Upper lobe of left lung (tissue), 6 donors: ENCODE results near the gene ANKRD44. TPM values are rescaled to one million over a fixed set of nuclear protein-coding genes. Genes with fewer than 3 reads are reported as not detected.

Experiments
- ATAC-seq, 2 donors: fragments of 200-7000 bp; cut with Tn5 transposase; one replicate each; pipeline ENCODE4 v1.9.1; 2022; ENCODE audit warnings: mild to moderate bottlenecking in 2 of 2, moderate library complexity in 2 of 2; ENCODE audit not compliant: low FRiP score in 2 of 2
- DNase-seq, 2 donors: peaks; one replicate each; pipeline ENCODE4 v3.0.0-alpha.2; 2019 to 2020
- H3K27ac ChIP-seq, 4 donors: fragments of 200-600 bp; sonication (generic); one replicate each; pipeline ENCODE4 v1.5.1; 2016 to 2019
- H3K27me3 ChIP-seq, 4 donors: fragments of 200-600 bp; sonication (generic); one replicate each; pipeline ENCODE4 v1.5.1; 2017 to 2019
- H3K36me3 ChIP-seq, 4 donors: fragments of 200-600 bp; sonication (generic); one replicate each; pipeline ENCODE4 v1.5.1; 2016 to 2019
- H3K4me1 ChIP-seq, 4 donors: fragments of 200-600 bp; sonication (generic); one replicate each; pipeline ENCODE4 v1.5.1; 2018 to 2019
- H3K4me3 ChIP-seq, 4 donors: fragments of 200-600 bp; sonication (generic); one replicate each; pipeline ENCODE4 v1.5.1; 2017 to 2019; ENCODE audit warnings: mild to moderate bottlenecking in 2 of 4, moderate library complexity in 1 of 4
- H3K9me3 ChIP-seq, 4 donors: fragments of 200-600 bp; sonication (generic); one replicate each; pipeline ENCODE4 v1.5.1; 2018 to 2019
- EP300 ChIP-seq, 4 donors: sonication (generic); formaldehyde crosslinking; IDR thresholded peaks; one replicate each; pipeline ENCODE4 v1.5.1; 2017; ENCODE audit warnings: antibody characterized with exemption in 4 of 4, control low read depth in 2 of 4
- POLR2A ChIP-seq, 4 donors: fragments of 450-650 bp; IDR thresholded peaks; one replicate each; pipeline ENCODE4 v1.5.1; 2016 to 2017; ENCODE audit warnings: antibody characterized with exemption in 4 of 4, mild to moderate bottlenecking in 2 of 4
- POLR2AphosphoS5 ChIP-seq, 2 donors: sonication (generic); formaldehyde crosslinking; IDR thresholded peaks; one replicate each; pipeline ENCODE4 v1.5.1; 2017; ENCODE audit warnings: antibody characterized with exemption in 2 of 2
- WGBS, 2 donors: methylation state at CpG; one replicate each; pipeline ENCODE4 v1.1.5; 2017 to 2018; 5-methylcytosine and 5-hydroxymethylcytosine counted together
- total RNA-seq, 6 donors: library from RNA; depleted of rRNA in 4 of 6; stranded (reverse); fragments of >200 nt in 4 of 6; gene quantifications; one replicate each; pipeline versions ENCODE4 v1.1.0 to v1.2.1, GENCODE V29; 2016 to 2021
- TF ChIP-seq, protein P1 (sequence below), 6 experiments: fragments of 450-650 bp in 4 of 6; fragments of 200-600 bp in 2 of 6; sonication (generic) in 2 of 6; IDR thresholded peaks; one replicate each; pipeline ENCODE4 v1.5.1; 2016 to 2019; ENCODE audit warnings: antibody characterized with exemption in 6 of 6
- donor health status: DM: no; HTN: no; CAD: no; lungs with moderate emphysema.
- donor health status: DM: no; HTN: yes; CAD: no; lungs with severe emphysema.

The ANKRD44 gene
- total RNA-seq, 6 donors from 2014 or later, result 41.0 to 91.1 (median 61.7) TPM

GRCh38 chr2:196993617-196994016 is 317.0 kb downstream of the ANKRD44 start:
- no peak overlapping the region for H3K4me3 ChIP-seq
- no peak for TF ChIP-seq POLR2A (IDR thresholded peaks at IDR 0.05)
- no peak for TF ChIP-seq EP300 (IDR thresholded peaks at IDR 0.05)
- TF ChIP-seq, protein P1, sequence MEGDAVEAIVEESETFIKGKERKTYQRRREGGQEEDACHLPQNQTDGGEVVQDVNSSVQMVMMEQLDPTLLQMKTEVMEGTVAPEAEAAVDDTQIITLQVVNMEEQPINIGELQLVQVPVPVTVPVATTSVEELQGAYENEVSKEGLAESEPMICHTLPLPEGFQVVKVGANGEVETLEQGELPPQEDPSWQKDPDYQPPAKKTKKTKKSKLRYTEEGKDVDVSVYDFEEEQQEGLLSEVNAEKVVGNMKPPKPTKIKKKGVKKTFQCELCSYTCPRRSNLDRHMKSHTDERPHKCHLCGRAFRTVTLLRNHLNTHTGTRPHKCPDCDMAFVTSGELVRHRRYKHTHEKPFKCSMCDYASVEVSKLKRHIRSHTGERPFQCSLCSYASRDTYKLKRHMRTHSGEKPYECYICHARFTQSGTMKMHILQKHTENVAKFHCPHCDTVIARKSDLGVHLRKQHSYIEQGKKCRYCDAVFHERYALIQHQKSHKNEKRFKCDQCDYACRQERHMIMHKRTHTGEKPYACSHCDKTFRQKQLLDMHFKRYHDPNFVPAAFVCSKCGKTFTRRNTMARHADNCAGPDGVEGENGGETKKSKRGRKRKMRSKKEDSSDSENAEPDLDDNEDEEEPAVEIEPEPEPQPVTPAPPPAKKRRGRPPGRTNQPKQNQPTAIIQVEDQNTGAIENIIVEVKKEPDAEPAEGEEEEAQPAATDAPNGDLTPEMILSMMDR (IDR thresholded peaks at IDR 0.05), result no peak
- no peak for TF ChIP-seq POLR2AphosphoS5 (IDR thresholded peaks at IDR 0.05)
- peaks cover 5 to 49% (median 23%) of the 10 kb centered on the region in 4 donors for H3K36me3 ChIP-seq
- 97 to 98% methylated on average over 6 of the region's 6 CpGs for WGBS, 2 donors
- no peaks in the 10 kb centered on the region for H3K27me3 ChIP-seq
- DNase-seq (no peak), ATAC-seq (no peak)
- H3K27ac ChIP-seq, result no peak overlapping the region
- H3K4me1 ChIP-seq, result peaks cover 0 to 2% (median 0%) of the 10 kb centered on the region in 4 donors
- no peaks in the 10 kb centered on the region for H3K9me3 ChIP-seq

DNA sequence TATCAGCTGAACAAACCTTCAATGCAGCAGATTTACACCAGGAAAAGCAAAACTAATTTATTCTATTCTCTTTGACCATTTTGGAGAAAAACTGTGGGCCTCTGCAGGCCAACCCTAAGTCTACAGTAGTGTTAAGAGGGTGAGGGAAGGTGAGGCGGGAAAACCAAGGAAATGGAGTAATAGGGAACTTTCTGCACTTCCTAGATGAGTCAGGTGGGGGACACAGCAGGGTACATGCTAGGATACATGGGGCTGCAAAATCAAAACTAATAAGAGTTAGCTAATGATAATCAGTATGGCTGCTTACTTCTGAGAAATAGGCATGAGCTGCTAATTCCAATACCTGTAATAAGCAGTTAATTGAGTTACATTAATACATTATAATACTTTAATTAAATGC is 318.1 kb downstream of the ANKRD44 start:
- DNase-seq, result no peak
- Histone ChIP-seq H3K4me1 (peaks cover 0 to 9% (median 7%) of the 10 kb centered on the region in 4 donors), H3K4me3 (no peak overlapping the region), H3K9me3 (no peaks in the 10 kb centered on the region), H3K27me3 (no peaks in the 10 kb centered on the region), H3K36me3 (peaks cover 5 to 37% (median 14%) of the 10 kb centered on the region in 4 donors), H3K27ac (no peak overlapping the region)
- TF ChIP-seq, protein P1 (IDR thresholded peaks at IDR 0.05), result no peak
- TF ChIP-seq EP300 (IDR thresholded peaks at IDR 0.05) (no peak), POLR2A (IDR thresholded peaks at IDR 0.05) (no peak), POLR2AphosphoS5 (IDR thresholded peaks at IDR 0.05) (no peak)
- 81 to 86% methylated on average over 1 of the region's 1 CpG for WGBS, 2 donors
- no peak for ATAC-seq

DNA sequence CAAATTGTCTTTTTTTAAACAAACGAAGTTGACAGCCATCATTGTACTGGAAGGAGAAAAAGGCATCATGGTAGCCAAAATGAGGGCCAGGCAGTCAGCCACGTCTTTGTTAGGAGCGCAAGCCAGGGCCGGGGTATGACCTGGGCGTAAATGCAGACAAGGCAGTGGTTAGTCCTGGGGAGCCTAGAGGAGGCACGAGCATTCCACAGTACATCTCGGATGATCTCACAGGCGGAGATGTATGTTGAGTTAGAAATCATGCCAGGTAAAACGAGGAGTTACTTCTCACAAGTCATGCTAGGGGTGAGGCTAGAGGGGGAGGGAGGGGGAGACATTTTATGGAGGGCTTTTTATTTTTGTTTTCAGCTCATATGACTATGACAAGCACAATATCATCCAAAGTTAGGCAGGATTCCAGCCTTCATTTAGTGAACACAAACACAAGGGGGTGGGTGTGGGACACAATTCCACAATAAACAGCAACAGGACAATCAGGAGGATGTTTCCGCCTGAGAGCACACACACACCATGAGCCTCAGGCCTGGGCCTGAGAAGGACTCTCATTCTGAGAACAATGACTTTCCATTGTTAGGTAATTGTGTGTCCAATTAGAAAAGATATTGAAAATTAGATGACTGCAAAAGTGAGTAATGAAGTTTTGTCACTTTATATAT is 319.7 kb downstream of the ANKRD44 start:
- Histone ChIP-seq H3K9me3 (no peaks in the 10 kb centered on the region), H3K27me3 (no peaks in the 10 kb centered on the region), H3K27ac (peak overlapping the region in 1 of 4 donors; percentile 6), H3K4me1 (peaks cover 0 to 13% (median 10%) of the 10 kb centered on the region in 4 donors), H3K36me3 (peaks cover 5 to 29% (median 13%) of the 10 kb centered on the region in 4 donors), H3K4me3 (no peak overlapping the region)
- TF ChIP-seq, protein P1 (IDR thresholded peaks at IDR 0.05), result no peak
- TF ChIP-seq EP300 (IDR thresholded peaks at IDR 0.05) (no peak), POLR2A (IDR thresholded peaks at IDR 0.05) (no peak), POLR2AphosphoS5 (IDR thresholded peaks at IDR 0.05) (no peak)
- ATAC-seq (no peak), DNase-seq (no peak)
- WGBS, 2 donors, result 89 to 91% methylated on average over 10 of the region's 10 CpGs

- ATAC-seq (no peak), DNase-seq (no peak)
- Histone ChIP-seq H3K36me3 (peaks cover 5 to 23% (median 10%) of the 10 kb centered on the region in 4 donors), H3K4me3 (no peak overlapping the region), H3K27me3 (no peaks in the 10 kb centered on the region), H3K4me1 (peaks cover 0 to 13% (median 10%) of the 10 kb centered on the region in 4 donors), H3K9me3 (no peaks in the 10 kb centered on the region), H3K27ac (no peak overlapping the region)
- 84 to 96% methylated on average over 1 of the region's 1 CpG for WGBS, 2 donors
- TF ChIP-seq, protein P1 (IDR thresholded peaks at IDR 0.05), result no peak
- TF ChIP-seq POLR2A (IDR thresholded peaks at IDR 0.05) (no peak), EP300 (IDR thresholded peaks at IDR 0.05) (no peak), POLR2AphosphoS5 (IDR thresholded peaks at IDR 0.05) (no peak)
These were observed 320.5 kb downstream of the ANKRD44 start for GRCh38 chr2:196990092-196990491.

DNA sequence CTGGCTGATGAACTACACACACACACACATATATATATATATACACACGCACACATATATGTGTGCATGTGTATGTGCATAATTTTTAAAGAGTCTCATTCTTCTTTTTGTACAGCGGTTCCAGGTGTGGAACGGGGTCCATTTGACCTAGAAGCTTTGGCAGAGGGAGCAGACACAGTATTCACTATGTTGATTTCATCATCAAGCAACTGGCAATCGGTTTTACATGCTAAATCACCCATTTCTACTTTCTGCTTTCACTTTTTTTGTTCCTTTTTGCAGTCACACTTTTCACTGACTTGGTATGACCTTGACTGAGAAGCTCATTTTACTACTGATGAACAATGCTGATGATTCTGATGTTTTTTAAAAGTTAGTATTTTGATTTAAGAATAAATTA is 321.1 kb downstream of the ANKRD44 start:
- WGBS, 2 donors, result 73 to 82% methylated on average over 4 of the region's 4 CpGs
- peaks cover 0 to 13% (median 10%) of the 10 kb centered on the region in 4 donors for H3K4me1 ChIP-seq
- H3K4me3 ChIP-seq, result no peak overlapping the region
- peaks cover 5 to 17% (median 10%) of the 10 kb centered on the region in 4 donors for H3K36me3 ChIP-seq
- no peaks in the 10 kb centered on the region for H3K9me3 ChIP-seq
- ATAC-seq (no peak), DNase-seq (no peak)
- H3K27me3 ChIP-seq, result no peaks in the 10 kb centered on the region
- TF ChIP-seq POLR2A (IDR thresholded peaks at IDR 0.05) (no peak), POLR2AphosphoS5 (IDR thresholded peaks at IDR 0.05) (no peak), EP300 (IDR thresholded peaks at IDR 0.05) (no peak)
- TF ChIP-seq, protein P1 (IDR thresholded peaks at IDR 0.05), result no peak
- H3K27ac ChIP-seq, result no peak overlapping the region
